Measurements from ENCODE around the gene SAC3D1. TPM values are rescaled to one million over a fixed set of nuclear protein-coding genes. Genes with fewer than 3 reads are reported as not detected.

Gene SAC3D1
- total RNA-seq, 2 donors from 2014 or later: 5.4 to 6.8 TPM

DNA sequence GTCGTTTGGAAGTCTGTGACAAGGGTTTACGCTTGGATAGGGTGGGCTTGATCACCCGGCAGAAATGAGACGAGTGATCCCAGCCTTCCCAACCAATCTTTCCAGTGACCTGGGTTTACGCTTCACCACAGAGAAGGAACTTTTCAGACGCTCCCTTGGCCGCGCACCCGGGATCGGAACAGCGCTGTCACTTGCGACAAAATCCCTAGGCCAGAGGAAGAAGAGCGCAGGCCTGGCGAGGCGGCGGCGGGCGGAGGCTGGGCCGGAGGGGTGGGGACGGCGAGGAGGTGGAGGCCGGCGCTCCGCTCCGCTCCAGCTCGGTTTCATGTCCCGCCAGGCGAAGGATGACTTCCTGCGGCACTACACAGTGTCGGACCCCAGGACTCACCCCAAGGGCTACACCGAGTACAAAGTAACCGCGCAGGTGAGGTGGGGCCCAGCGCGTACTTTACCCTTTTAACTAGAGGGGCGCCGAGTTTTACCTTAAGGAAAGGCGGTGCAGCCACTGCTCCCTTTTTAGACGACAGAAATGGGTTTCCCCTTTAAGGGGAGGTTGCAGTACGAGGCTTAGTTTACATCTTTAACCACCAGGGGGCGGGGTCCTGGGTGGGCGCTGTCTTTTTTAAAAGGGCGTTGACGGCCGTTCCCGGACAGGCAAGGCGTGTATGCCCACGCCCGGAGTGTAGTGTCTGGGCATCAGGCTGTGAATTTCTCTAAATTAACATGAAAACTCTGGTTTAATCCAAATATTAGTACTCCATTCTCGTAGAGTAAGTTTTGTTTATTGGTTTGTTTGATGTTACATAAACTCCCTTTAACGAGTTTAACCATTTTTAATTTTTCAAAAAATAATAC is 13.6 kb upstream of the SAC3D1 start, which contains the start of gene SNX15:
SNX15 (plus strand) TSS at position 227 of the 855 bp plus-strand sequence; CDS start at position 326, 99 bp downstream.
- DNase-seq (ENCODE audit: low spot score): peak; percentile 95
- peaks cover 0 to 11% of the 10 kb centered on the region in 2 donors for H3K4me1 ChIP-seq
- TF ChIP-seq, protein P1, sequence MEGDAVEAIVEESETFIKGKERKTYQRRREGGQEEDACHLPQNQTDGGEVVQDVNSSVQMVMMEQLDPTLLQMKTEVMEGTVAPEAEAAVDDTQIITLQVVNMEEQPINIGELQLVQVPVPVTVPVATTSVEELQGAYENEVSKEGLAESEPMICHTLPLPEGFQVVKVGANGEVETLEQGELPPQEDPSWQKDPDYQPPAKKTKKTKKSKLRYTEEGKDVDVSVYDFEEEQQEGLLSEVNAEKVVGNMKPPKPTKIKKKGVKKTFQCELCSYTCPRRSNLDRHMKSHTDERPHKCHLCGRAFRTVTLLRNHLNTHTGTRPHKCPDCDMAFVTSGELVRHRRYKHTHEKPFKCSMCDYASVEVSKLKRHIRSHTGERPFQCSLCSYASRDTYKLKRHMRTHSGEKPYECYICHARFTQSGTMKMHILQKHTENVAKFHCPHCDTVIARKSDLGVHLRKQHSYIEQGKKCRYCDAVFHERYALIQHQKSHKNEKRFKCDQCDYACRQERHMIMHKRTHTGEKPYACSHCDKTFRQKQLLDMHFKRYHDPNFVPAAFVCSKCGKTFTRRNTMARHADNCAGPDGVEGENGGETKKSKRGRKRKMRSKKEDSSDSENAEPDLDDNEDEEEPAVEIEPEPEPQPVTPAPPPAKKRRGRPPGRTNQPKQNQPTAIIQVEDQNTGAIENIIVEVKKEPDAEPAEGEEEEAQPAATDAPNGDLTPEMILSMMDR (IDR thresholded peaks at IDR 0.05): peak; percentile 72 to 83

DNA sequence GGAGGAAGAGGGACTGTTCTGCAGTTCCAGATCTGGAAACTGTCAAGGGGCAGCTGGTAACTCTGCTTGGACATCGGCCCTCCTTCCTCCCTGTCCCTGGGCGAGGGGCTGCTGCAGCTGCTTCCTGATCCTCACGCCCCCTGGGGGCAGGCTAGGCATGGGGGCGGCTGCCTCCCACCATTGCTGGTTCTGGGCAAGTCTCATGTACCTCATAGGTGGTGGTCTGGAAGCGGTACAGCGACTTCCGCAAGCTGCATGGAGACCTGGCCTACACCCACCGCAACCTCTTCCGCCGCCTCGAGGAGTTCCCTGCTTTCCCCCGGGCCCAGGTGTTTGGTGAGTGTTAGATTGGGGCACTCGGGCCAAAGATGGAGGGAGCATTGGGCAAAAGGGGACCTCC is 8.8 kb upstream of the SAC3D1 start:
- H3K4me1 ChIP-seq: peaks cover 0 to 17% of the 10 kb centered on the region in 2 donors
- no peak for DNase-seq (ENCODE audit: low spot score)
- H3K27ac ChIP-seq: no peak overlapping the region
- H3K27me3 ChIP-seq: no peaks in the 10 kb centered on the region
- H3K4me3 ChIP-seq: no peak overlapping the region
- TF ChIP-seq, protein P1 (IDR thresholded peaks at IDR 0.05): no peak
- H3K9me3 ChIP-seq: no peaks in the 10 kb centered on the region
- peaks cover 41% of the 10 kb centered on the region for H3K36me3 ChIP-seq

More for the DNA sequence above, 13.6 kb upstream of the SAC3D1 start, which contains the start of gene SNX15:
- H3K27ac ChIP-seq: peak within 1 kb of the TSS; percentile 85 to 89
- H3K9me3 ChIP-seq: no peaks in the 10 kb centered on the region
- peaks cover 5% of the 10 kb centered on the region for H3K36me3 ChIP-seq
- H3K4me3 ChIP-seq: peak within 1 kb of the TSS; percentile 56 to 70
- no peaks in the 10 kb centered on the region for H3K27me3 ChIP-seq

DNA sequence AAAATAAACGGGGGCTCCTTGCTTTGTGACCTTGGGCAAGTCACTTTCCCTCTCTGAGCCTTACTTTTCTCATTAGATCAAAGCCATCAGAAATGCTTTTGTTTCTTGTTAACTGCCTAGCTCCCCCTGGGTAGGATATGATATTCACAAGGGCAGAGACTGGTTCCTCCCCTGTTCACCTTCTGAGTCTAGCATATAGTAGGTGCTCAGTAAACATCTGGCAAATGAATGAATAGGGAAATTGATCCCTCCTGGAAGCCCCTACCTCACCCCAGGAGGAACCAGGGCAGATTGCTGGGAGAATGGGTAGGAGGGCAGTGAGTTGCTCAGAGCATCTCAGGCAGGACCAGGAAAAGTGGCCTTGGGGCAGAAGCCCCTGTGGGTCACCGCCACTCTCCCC is 6.6 kb upstream of the SAC3D1 start:
- TF ChIP-seq, protein P1 (IDR thresholded peaks at IDR 0.05): no peak
- H3K4me3 ChIP-seq: no peak overlapping the region
- peaks cover 54% of the 10 kb centered on the region for H3K36me3 ChIP-seq
- H3K27me3 ChIP-seq: no peaks in the 10 kb centered on the region
- H3K4me1 ChIP-seq: peaks cover 0 to 6% of the 10 kb centered on the region in 2 donors
- no peak for DNase-seq (ENCODE audit: low spot score)
- H3K9me3 ChIP-seq: no peaks in the 10 kb centered on the region
- no peak overlapping the region for H3K27ac ChIP-seq

DNA sequence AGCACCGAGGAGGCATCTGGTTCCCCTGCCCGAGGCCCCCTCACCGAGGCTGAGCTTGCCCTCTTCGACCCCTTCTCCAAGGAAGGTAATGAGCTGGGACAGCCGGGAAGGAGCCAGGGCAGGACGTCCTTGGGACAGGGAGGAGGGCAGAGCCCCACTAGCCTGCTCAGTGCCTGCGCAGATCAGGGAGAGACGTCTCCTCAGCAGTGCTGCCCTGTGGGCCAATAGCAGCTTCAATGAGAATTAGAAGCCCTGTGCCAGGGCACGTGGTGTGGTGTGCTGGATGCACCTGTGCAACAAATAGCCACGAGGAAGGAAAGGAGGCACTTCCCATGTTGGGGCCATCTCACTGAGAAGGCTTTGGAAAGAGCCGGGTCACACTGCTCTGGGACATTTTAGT is 5.4 kb upstream of the SAC3D1 start:
- H3K36me3 ChIP-seq: peaks cover 58% of the 10 kb centered on the region
- peaks cover 0 to 11% of the 10 kb centered on the region in 2 donors for H3K4me1 ChIP-seq
- H3K27ac ChIP-seq: no peak overlapping the region
- no peaks in the 10 kb centered on the region for H3K27me3 ChIP-seq
- no peak for DNase-seq (ENCODE audit: low spot score)
- H3K9me3 ChIP-seq: no peaks in the 10 kb centered on the region
- TF ChIP-seq, protein P1 (IDR thresholded peaks at IDR 0.05): no peak
- H3K4me3 ChIP-seq: no peak overlapping the region

DNA sequence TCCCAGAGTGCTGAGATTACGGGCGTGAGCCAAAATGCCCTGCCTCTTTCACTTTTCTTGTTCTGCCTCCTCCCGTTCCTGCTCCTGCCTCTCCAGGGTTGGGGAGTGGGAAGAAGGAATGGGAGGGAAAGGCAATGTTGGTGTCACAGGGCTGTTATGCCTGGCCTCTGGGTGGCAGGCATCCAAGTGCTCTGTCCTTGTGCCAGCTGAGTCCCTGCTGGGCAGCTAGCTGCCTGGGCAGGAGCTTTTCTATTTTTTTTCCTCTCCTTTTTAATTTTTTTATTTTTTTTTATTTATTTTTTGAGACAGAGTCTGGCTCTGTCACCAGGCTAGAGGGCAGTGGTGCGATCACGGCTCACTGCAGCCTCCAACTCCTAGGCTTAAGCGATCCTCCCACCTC is 4.1 kb upstream of the SAC3D1 start:
- Histone ChIP-seq H3K27me3 (no peaks in the 10 kb centered on the region), H3K4me3 (no peak overlapping the region), H3K36me3 (peaks cover 58% of the 10 kb centered on the region), H3K9me3 (no peaks in the 10 kb centered on the region), H3K4me1 (peaks cover 0 to 15% of the 10 kb centered on the region in 2 donors), H3K27ac (no peak overlapping the region)
- TF ChIP-seq, protein P1 (IDR thresholded peaks at IDR 0.05): no peak
- no peak for DNase-seq (ENCODE audit: low spot score)

Measured in right atrium auricular region (tissue), 2 donors.